ENCODE measurements around the gene MFN2.

DNA sequence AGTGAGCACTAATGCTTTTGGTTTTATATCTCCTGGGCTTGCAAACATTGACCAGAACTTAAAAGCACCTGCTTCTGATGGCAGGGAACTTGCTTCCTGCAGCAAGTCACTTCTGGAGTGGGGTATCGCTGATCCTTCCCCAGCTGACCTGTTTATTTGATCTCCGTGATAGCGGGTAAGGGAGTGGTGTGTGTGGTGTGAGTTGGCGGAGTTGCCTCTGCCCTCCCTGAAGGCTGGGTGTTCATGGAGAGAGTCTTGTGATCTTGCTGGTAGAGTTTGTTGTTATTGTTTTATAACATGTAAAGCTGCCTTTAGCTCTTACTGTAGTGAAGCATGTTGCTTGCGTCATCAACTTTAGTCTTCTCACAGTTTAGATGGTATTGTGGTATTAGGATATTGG lies 3.9 kb downstream of the MFN2 start:
- TF ChIP-seq CTCF (IDR thresholded peaks at IDR 0.05; ENCODE audit: low read length) (no peak), EZH2 (optimal IDR thresholded peaks at IDR 0.05; ENCODE audit: low read depth, low read length) (no peak)
